Measurements from ENCODE around the gene HEXD.
"Not testable (repeated sequence)": the region's sequence is repeated elsewhere in the genome, so short reads cannot be mapped to it uniquely, and the experiment has no call there.

- TF ChIP-seq POLR2AphosphoS5 (IDR thresholded peaks at IDR 0.05; ENCODE audit: borderline replicate concordance, low read depth, low read length); EZH2 (IDR thresholded peaks at IDR 0.05); FOXP2 (optimal IDR thresholded peaks at IDR 0.05; ENCODE audit: control extremely low read depth, extremely low read length, insufficient read depth): not testable (repeated sequence)
These were observed 35.8 kb upstream of the HEXD start for GRCh38 chr17:82382220-82382932.

Data from SK-N-MC (cell line).